ENCODE data around the gene TOMM5. TPM values are rescaled to one million over a fixed set of nuclear protein-coding genes. Genes with fewer than 3 reads are reported as not detected.

Gene TOMM5
- total RNA-seq, result 10 to 100 TPM; 44.3 to 82.1 (median 76.0) TPM

GRCh38 chr9:37592108-37592951 lies at the start of gene TOMM5:
TSS of gene TOMM5 (minus strand) at chr9:37592597. CDS start at chr9:37592532, 65 bp downstream.
- Histone ChIP-seq H3K4me3 (peak within 1 kb of the TSS; percentile 70), H3K27me3 (no peaks in the 10 kb centered on the region), H3K9me3 (no peaks in the 10 kb centered on the region), H3K4me1 (peaks cover 36% of the 10 kb centered on the region), H3K27ac (peak within 1 kb of the TSS; percentile 78), H3K36me3 (peaks cover 14% of the 10 kb centered on the region)
- peak; percentile 78 to 100 (median 81) for TF ChIP-seq POLR2AphosphoS5 (IDR thresholded peaks at IDR 0.05)
- TF ChIP-seq CTCF (IDR thresholded peaks at IDR 0.05), result no peak
- peak in 1 of 2 donors; percentile 80 for TF ChIP-seq POLR2A (IDR thresholded peaks at IDR 0.05)
- no peak for TF ChIP-seq EP300 (IDR thresholded peaks at IDR 0.05)
- DNase-seq (ENCODE audit: low spot score in 2 of 2), result peak; percentile 96 to 97
- WGBS, result under 1% methylated on average over 43 of the region's 72 CpGs

- Histone ChIP-seq H3K36me3 (no peaks in the 10 kb centered on the region), H3K9me3 (no peaks in the 10 kb centered on the region), H3K4me3 (no peak overlapping the region), H3K4me1 (no peaks in the 10 kb centered on the region), H3K27ac (no peak overlapping the region), H3K27me3 (peaks cover 13% of the 10 kb centered on the region)
- 87% methylated on average over 3 of the region's 3 CpGs for WGBS
- no peak for DNase-seq (ENCODE audit: low spot score in 2 of 2)
- TF ChIP-seq CTCF (IDR thresholded peaks at IDR 0.05) (no peak), EP300 (IDR thresholded peaks at IDR 0.05) (no peak), POLR2A (IDR thresholded peaks at IDR 0.05) (no peak), POLR2AphosphoS5 (IDR thresholded peaks at IDR 0.05) (no peak)
These were observed 48.9 kb upstream of the TOMM5 start for GRCh38 chr9:37641331-37641730.

- H3K4me3 ChIP-seq, result no peak overlapping the region
- TF ChIP-seq POLR2AphosphoS5 (IDR thresholded peaks at IDR 0.05) (no peak), CTCF (IDR thresholded peaks at IDR 0.05) (no peak), POLR2A (IDR thresholded peaks at IDR 0.05) (no peak), EP300 (IDR thresholded peaks at IDR 0.05) (no peak)
- no peaks in the 10 kb centered on the region for H3K4me1 ChIP-seq
- no peak for DNase-seq (ENCODE audit: low spot score in 2 of 2)
- no peaks in the 10 kb centered on the region for H3K36me3 ChIP-seq
- 73% methylated on average over 3 of the region's 3 CpGs for WGBS
- peaks cover 14% of the 10 kb centered on the region for H3K27me3 ChIP-seq
- H3K9me3 ChIP-seq, result no peaks in the 10 kb centered on the region
- no peak overlapping the region for H3K27ac ChIP-seq
These were observed 47.8 kb upstream of the TOMM5 start for GRCh38 chr9:37640246-37640645.

DNA sequence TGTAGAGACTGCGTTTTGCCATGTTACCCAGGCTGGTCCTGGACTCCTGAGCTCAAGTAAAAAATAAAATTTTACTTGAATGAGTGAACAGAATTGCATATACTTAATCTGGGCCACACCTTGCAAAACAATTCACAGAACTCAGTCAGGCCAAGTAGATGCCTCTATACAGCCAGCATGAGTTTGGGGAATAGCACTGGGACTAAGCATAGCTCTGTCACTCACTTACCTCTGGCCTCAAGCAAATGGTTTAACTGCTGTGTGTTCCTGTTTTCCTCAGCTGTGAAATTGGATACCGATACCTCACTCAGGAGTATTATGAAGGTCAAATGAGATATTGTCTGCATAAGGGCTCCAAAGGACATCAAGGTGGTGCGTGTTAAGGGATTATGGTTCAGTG lies 47.4 kb upstream of the TOMM5 start:
- Histone ChIP-seq H3K4me3 (no peak overlapping the region), H3K27ac (no peak overlapping the region), H3K27me3 (peaks cover 14% of the 10 kb centered on the region), H3K36me3 (no peaks in the 10 kb centered on the region), H3K9me3 (no peaks in the 10 kb centered on the region), H3K4me1 (no peaks in the 10 kb centered on the region)
- no peak for DNase-seq (ENCODE audit: low spot score in 2 of 2)
- 92% methylated on average over 3 of the region's 3 CpGs for WGBS
- TF ChIP-seq CTCF (IDR thresholded peaks at IDR 0.05) (no peak), POLR2AphosphoS5 (IDR thresholded peaks at IDR 0.05) (no peak), EP300 (IDR thresholded peaks at IDR 0.05) (no peak), POLR2A (IDR thresholded peaks at IDR 0.05) (no peak)

DNA sequence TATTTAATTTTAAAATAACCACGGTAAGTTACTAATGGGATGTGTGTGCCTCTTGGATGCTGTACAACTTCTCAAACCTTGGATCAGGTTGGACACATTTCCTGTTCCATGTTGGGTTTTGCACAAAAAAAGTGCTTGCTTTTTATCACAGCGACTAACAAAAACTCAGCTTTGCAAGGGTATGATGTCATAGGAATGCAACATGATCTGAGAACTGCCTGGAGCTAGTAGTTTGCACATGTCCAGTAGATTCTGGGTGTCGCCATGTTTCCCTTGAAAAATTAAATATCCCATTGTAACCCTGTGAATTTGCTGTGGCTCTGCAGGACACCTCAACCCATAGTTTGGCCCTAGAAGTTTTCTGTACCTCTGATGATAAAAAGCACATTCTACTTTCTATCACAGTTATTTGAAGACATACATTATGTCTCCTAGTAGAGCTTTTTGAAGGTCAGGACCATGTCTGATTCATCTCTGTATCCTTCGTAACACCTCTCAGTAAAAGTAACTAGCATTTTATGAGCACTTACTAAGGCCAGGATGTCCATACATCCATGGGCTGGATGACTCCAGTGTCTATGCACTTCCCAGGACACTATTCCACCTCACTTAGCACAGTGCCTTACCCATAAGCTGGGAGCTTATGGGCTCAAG lies 46.8 kb upstream of the TOMM5 start:
- Histone ChIP-seq H3K27me3 (peaks cover 8% of the 10 kb centered on the region), H3K27ac (no peak overlapping the region), H3K4me3 (no peak overlapping the region), H3K9me3 (no peaks in the 10 kb centered on the region), H3K36me3 (no peaks in the 10 kb centered on the region), H3K4me1 (no peaks in the 10 kb centered on the region)
- TF ChIP-seq POLR2A (IDR thresholded peaks at IDR 0.05), result no peak
- 55% methylated on average over 4 of the region's 4 CpGs for WGBS
- DNase-seq (ENCODE audit: low spot score in 2 of 2), result no peak

All from suprapubic skin (tissue), 4 donors.